CD1c-positive myeloid dendritic cell (primary cell): ENCODE measurements around the gene ZDHHC22.

Source experiments
- DNase-seq: peaks from one replicate; pipeline ENCODE4 v3.0.0-alpha.2; 2016; ENCODE audit errors: extremely low spot score

Gene ZDHHC22

GRCh38 chr14:77157740-77158139 is 16.1 kb upstream of the ZDHHC22 start:
- DNase-seq = no peak

DNA sequence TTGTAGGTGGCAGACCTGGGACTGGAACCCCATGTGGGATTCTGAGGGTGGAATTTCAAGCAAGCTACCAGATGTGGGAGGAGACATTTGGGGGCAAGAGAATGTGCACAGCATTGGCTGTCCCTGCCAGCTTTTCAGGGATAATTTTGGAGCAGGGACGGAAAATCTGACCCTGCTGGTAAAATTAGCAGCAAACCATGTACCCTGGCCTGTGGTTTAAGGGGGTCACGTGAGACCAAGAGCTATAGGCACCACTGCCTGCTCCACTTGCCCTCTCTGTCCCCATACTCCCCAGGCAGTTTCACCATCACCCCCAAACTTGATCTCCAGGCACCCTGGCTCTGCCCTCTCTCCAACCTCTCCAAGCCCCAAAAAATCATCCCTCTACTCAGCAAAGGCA is 13.5 kb upstream of the ZDHHC22 start:
- DNase-seq = no peak

GRCh38 chr14:77154421-77154820 is 12.8 kb upstream of the ZDHHC22 start:
- DNase-seq = no peak

GRCh38 chr14:77153802-77154201 is 12.2 kb upstream of the ZDHHC22 start:
- no peak for DNase-seq

DNA sequence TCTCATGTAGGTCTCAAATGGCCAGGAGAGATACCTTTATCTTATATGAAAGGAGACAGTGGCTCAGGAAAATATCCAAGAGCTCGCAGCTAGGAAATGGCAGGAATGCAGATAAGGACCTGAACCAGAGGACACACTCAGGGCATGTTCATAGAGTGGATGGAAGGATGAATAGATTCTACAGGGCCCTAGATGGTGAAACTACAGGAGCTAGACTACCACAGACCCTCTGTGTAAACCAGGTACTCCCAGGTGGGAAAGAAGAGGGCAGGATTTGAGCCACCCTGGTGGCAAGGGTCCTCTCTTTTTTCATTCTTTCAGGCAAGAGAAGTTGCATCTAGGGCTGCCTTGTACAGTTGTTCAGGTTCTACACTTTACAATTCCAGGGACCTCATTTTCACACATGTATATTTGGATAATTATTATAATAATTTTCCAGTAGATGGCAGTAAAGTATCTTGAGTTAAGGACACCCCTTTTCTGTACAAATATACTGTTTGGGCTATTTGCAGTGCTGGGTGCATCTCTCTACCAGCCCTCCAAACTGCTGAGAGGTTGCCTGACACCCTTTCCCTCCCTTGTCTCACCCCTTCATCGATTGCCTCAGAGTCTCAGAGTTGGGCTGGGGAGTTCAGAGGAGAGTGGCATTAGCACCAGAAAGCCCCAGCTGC is 10.5 kb upstream of the ZDHHC22 start:
- peak; percentile 49 for DNase-seq

DNA sequence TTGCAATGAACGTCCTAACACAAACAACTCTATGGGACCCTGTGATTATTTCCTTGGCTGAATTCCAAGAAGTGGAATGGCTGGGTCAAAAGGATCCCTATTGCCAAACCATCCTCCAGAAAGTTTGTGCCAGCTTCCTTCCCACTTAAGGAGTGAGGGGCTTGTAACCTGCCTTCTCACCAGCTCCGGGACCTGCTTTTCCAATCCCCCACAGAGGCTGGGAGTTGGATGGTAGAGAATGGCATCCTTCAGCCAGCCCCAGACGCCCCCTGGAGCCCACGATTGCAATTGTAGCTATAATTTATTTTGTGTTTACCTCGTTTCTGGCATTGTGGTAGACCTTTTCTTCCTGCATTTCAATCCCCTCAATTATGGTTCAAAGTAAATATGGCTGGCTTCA is 9.7 kb upstream of the ZDHHC22 start:
- DNase-seq = peak; percentile 13

DNA sequence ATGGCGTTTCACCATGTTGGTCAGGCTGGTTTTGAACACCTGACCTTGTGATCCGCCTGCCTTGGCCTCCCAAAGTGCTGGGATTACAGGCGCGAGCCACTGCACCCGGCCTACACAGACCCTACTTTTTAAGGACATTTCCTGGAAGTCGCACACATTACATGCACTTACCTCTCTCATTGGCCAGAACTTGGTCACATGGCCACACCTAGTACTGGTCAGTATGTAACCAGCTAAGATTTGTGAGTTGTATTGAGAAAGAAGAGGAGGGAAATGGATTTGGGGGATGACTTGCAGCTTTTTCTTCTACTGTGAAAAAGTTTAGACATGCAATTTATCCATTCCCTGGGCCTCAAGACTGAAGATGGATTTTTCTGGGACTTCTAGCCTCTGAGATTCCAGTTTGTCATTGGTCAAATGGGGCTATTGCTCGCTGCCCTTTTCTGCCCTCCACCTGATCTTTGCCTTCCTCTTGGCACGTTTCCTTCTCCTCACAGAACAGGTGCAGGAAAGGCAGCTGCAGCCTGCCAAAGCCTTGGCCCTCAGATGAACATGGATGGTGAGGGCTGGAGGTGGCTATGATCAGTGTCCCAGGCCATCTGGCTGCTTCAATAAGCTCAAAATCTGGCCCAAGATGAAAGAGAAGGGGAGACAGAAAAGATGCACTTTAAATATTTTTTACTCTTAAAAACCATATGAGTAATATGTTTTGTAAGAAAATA is 7.1 kb upstream of the ZDHHC22 start:
- DNase-seq = no peak

DNA sequence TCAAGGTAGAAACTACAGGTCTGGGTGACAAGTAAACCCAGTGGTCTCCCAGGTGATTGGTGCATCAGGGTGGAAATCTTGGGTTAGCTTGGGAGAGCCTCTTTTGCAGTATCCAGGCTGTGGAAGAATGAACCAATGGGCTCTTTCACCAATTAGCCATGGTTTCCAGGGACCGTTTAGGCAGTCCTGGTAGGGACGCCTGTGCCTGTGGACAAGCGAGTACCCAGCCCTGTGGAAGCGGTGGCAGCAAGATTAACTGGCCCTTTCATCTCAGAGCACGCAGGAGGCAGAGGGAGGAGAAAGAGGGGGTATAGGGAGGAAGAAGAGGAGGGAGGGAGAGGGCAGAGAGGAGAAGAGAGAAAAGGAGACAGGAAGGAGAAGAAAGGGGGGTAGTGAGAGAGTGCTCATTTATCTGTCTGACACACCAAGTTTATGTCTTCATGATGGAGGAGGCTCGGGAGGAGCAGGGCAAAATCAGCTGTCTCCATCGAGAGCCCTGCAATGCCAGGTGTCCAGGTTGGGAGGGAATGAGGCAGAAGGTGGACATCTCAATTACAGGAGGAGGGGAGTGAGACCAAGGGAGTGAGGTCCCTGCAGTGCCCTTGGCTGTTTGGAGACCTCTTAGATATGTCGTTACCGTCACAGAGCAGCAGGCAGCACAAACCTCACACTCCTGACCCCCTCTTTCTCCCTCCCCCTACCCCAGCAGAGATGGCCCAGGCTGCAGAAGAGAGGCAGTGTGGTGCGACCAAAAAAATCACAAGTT is 4.6 kb upstream of the ZDHHC22 start:
- DNase-seq = no peak

DNA sequence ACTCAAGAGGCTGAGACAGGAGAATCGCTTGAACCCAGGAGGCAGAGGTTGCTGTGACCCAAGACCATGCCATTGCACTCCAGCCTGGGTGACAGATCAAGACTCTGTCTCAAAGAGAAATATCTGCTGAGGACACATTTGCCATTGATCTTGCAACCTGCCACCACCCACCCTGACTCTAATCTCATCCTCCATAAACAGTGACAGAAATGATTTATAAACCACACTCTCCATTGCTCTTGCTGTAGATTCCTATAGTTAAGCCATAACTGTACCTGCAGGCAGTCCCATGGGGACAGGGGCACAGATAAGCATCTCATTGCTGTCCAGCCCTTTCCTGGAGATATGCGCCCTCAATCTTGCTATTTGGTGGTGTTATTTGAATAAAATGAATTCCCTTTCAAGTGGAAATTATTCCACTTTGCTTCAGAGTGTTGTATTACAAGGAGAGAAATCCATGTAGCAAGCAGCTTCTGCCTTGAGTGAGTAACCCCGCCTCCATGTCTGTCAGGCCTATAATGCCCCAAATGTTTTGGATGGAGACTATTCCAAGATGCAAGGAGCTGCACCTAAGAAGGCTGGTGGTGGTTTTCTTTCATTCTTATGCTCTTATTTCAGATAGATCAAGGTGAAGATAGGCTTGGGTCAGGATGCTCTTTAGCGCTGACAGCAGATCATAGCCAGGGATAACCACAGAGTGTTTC is 3.0 kb upstream of the ZDHHC22 start:
- no peak for DNase-seq

DNA sequence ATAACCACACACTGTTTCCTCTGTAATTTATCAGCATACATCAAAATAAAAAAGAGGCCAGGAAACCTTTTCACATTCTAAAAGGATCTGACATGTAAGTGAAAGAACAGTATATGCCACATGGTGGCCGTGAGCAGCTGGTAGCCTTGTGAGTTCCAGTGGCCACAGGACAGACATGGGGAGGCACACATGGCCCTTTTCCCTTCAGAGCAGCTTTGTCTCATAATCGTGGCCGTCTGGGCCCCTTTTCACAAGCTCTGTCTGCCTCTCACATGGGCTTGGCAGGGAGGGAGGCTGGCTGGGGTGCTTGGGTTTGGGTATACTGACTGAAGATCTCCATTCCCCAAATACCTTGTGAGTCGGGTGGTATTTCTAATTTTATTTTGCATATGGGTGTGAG is 1.5 kb upstream of the ZDHHC22 start:
- no peak for DNase-seq

DNA sequence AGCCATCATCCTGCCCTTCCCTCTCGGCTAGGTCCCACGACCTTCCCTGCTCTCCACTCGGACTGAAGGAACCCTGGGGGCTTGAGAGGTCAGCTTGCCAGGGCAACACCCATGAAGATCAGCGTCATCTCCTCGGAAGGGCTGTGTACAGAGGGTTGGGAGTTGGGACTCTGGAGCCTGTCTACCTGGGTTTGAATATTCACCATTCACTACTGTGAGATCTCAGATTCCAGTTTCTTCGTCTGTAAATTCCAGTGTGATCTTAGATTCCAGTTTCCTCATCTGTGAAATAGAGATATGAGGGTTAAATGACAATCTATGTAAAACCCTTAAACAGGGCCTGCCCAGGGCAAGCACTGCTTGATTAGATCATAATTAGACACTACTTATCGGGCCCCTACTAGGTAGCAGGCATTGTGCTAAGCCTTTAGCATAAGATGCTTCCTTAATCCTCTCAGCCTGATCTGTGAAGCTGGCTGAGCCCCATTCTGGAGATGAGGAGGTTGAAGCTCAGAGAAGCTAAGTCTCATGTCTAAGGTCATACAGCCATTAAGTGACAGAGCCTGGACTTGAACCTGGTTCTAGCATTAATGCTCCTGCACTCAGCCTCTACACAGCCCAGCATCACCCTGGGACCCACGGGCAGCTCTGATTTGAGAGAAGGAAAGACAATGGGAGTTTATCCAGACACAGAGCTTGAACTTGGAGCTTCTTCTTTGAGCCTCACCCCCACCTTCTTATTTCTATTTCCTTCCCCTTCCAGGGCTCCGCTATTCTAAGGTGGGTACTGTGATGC is 612 bp upstream of the ZDHHC22 start:
- DNase-seq = no peak

DNA sequence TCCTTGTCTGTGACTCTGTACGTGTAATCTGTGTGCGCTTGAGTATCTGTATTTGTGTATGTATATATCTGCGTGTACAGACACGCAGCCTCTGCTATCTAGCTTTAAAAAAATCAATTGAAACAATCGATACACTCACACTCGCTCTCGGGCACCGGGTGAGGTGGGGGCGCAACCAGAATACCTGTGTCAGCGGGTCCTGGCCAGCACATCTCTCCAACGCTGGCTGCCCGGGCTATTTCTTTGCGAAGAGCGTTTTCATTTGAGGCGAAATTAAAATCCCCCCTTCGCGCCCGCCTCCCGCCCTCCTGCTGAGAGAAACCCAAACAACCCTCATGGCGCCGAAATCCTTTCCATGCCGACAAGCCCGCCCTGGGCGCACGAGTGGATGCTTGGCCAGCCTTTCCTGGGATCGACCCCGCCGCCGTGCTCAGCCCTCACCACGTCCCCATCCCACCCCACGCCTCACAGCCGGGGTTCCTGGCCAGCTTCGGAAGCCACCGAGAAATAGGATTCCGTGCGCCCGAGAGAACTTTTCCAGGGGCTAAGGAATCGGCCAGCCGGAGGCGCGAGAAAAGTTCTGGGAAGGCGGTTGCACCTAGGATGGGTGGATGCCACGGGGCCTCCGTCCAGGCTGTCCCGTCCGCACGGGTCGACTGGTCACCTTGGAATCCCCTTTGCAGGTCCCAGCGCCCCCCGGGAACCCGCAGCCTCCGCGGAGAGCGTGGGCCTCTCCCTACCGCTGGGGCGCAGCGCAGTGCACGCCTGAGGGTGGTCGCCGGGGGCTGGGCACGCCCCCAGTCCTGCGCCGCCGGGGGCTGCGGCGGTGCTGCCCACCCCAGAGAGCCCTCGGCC is 1.0 kb downstream of the ZDHHC22 start:
- DNase-seq = no peak

- peak; percentile 47 for DNase-seq
Observed at GRCh38 chr14:77139540-77140358, 1.8 kb downstream of the ZDHHC22 start.

- no peak for DNase-seq
Observed at GRCh38 chr14:77139022-77139421, 2.6 kb downstream of the ZDHHC22 start.

- peak; percentile 53 for DNase-seq
Observed at GRCh38 chr14:77133720-77134338, 7.8 kb downstream of the ZDHHC22 start.

DNA sequence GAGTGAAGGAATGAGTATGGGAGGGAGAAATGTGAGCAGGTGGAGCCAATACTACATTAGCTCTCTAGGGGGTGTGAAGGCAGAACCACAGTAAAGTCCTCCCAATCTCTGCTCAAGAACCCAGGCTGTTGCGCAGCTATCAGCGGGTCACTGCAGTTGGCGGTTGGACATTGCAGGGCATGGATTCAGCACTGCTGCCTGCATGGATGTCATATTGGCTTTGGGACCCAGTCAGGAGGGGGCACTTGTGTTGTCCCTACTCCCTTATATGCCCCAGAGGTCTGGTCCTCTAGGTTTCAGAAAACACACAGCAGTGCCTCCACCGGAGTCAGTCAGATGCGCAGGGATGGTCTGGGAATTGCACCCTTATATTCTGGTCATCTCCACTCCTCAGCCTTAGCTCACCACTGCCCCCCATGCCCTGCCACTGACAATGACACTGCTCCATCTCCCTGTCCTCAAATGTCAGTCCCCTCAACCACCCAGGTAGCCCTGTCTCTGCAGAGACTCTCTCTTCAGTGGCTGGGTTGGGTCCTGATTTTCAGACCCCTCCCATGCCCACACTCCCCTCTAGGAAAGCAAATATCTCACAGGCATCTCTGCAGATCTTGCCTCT is 9.6 kb downstream of the ZDHHC22 start:
- no peak for DNase-seq

DNA sequence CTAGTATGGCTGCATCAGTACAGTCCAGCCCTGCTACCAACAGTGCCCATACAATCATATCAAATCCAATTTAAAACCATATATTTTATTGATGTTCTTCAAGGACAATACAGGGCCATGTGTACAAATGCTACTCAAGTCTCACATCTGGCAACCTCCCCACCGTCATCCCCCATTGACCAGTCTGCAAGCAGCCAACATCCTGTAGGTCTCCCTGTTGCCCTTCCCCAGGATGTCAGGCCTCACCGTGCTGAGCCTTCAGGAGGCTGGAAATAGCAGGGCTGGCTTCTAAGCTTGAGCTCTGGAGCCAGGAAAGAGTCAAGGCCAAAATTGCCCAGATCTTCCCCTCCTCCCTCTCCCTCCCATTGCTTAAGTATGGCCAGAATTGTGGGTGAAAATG is 10.4 kb downstream of the ZDHHC22 start:
- no peak for DNase-seq

- DNase-seq = no peak
Observed at GRCh38 chr14:77130386-77130785, 11.2 kb downstream of the ZDHHC22 start.

DNA sequence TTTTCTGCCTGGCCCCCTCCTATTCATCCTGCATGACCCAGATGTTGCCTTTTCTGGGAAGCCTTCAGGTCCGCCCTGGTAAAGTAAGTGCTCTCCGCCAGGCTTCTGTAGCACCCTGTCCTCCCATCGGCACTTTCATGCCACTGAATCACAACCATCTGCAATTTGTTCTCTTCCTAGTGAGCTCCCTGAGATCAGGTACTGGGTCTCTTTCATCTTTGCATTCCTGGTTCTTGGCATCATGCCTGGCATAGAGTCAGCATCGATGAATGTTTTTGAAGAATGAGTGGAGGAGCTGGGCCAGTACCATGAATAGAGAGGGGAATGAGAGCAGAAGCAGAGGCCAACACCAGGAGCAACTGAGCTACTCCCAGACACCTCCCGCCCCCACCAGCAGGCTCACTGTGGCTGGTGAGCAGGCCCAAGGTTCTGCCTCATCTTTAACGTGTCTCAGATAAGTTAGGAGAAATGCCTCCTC is 13.1 kb downstream of the ZDHHC22 start:
- no peak for DNase-seq
